Ovary (tissue), 3 donors: ENCODE measurements around the gene PTDSS2.

Source experiments
- POLR2A ChIP-seq: fragments of 450-650 bp; IDR thresholded peaks from one replicate; pipeline ENCODE4 v1.6.1; 2017; ENCODE audit warnings: antibody characterized with exemption, mild to moderate bottlenecking, moderate library complexity
- TF ChIP-seq, protein P1 (sequence below), 3 donors: fragments of 450-650 bp in 2 of 3; fragments of 200-600 bp in 1 of 3; IDR thresholded peaks; one replicate each; pipeline versions ENCODE4 v1.5.1 to v1.8.0; 2016 to 2022; ENCODE audit warnings: antibody characterized with exemption in 3 of 3, mild to moderate bottlenecking in 1 of 3
- donor health status: DM: no; HTN: no; CAD: no.

DNA sequence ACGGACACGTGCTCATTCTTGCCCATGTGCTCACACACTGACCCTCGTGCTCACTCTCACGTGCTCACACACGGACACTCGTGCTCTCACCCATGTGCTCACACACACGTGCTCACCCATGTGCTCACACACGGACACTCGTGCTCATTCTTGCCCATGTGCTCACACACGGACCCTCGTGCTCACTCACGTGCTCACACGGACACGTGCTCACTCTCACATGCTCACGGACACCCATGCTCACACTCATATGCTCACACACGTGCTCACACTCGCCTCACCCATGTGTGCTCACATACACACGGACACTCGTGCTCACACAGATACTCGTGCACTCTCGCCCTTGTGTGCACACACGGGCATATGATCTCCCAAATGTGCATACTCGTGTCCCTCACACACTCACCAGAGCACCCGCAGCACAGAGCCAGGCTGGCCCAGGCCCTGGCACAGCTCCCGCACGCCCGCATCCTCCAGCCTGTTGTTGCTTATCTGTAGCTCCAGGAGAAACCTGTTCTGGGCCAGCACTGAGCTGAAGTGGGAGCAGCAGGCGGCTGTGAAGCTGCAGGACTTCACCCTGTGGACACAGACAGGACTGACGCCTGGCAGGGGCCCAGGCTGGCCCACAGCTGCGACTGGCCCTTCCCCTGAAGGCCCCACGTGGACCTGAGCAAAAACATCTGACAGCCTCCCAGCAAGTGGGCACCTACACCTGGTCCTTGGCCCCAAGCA, 47.7 kb downstream of the PTDSS2 start:
- TF ChIP-seq, protein P1, sequence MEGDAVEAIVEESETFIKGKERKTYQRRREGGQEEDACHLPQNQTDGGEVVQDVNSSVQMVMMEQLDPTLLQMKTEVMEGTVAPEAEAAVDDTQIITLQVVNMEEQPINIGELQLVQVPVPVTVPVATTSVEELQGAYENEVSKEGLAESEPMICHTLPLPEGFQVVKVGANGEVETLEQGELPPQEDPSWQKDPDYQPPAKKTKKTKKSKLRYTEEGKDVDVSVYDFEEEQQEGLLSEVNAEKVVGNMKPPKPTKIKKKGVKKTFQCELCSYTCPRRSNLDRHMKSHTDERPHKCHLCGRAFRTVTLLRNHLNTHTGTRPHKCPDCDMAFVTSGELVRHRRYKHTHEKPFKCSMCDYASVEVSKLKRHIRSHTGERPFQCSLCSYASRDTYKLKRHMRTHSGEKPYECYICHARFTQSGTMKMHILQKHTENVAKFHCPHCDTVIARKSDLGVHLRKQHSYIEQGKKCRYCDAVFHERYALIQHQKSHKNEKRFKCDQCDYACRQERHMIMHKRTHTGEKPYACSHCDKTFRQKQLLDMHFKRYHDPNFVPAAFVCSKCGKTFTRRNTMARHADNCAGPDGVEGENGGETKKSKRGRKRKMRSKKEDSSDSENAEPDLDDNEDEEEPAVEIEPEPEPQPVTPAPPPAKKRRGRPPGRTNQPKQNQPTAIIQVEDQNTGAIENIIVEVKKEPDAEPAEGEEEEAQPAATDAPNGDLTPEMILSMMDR (IDR thresholded peaks at IDR 0.05), result no peak
- no peak for TF ChIP-seq POLR2A
